K562 (cell line): ENCODE data around the gene VEGFC. TPM values are rescaled to one million over a fixed set of nuclear protein-coding genes. Genes with fewer than 3 reads are reported as not detected.

Experiments
- RFX5 ChIP-seq: IDR thresholded peaks from 2 replicates; pipeline ENCODE4 v1.6.1; 2011; ENCODE audit warnings: low read depth, mild to moderate bottlenecking, improper control_type of control experiment, low read length
- THRAP3 ChIP-seq: fragments of 450-650 bp; IDR thresholded peaks from 2 replicates; pipeline ENCODE4 v1.6.1; 2016; ENCODE audit warnings: mild to moderate bottlenecking, inconsistent platforms, borderline replicate concordance
- ZNF512 ChIP-seq: IDR thresholded peaks from 2 replicates; pipeline ENCODE4 v1.6.1; 2016; ENCODE audit warnings: missing genetic modification characterization, missing compliant biosample characterization
- polyA plus RNA-seq, 8 experiments: library from polyadenylated mRNA; depleted of rRNA in 4 of 8; stranded (reverse) in 5 of 8; unstranded in 3 of 8; fragments of >200 nt; fragmentation: Nextera tagmentation in 2 of 8; fragmentation: Illumina TruSeq in 1 of 8; extraction: Ambion mirVana in 2 of 8; extraction: Trizol in 1 of 8; gene quantifications; 2 replicates each; pipeline versions ENCODE4 v1.2.1 to v1.2.3, GENCODE V29; 2011 to 2014; ENCODE audit warnings: inconsistent platforms in 1 of 8, missing spikeins in 1 of 8
- total RNA-seq, 7 experiments: library from RNA; depleted of rRNA in 6 of 7; stranded (reverse); fragments of >200 nt in 6 of 7; fragmentation: Illumina TruSeq in 2 of 7; extraction: Trizol in 2 of 7; gene quantifications; 2 replicates each; pipeline versions ENCODE4 v1.2.1 to v1.2.3, GENCODE V29; 2011 to 2021; ENCODE audit warnings: low replicate concordance in 1 of 7
- TF ChIP-seq, protein P1 (sequence below): fragments of 450-650 bp; IDR thresholded peaks from 2 replicates; pipeline ENCODE4 v1.7.1; 2018; ENCODE audit warnings: mild to moderate bottlenecking, low read depth; ENCODE audit not compliant: partially characterized antibody
- TF ChIP-seq, protein P2 (sequence below), 2 experiments: IDR thresholded peaks; 2 replicates each; pipeline ENCODE4 v1.6.1; 2012; ENCODE audit warnings: improper control_type of control experiment in 2 of 2, low read depth in 2 of 2, low read length in 2 of 2, borderline replicate concordance in 1 of 2
- TF ChIP-seq, protein P3 (sequence below): sonication (generic); formaldehyde crosslinking; IDR thresholded peaks from 2 replicates; pipeline ENCODE4 v1.8.0; 2022; ENCODE audit warnings: mild to moderate bottlenecking, missing genetic modification reagents

The VEGFC gene
- total and polyA plus RNA-seq, 9 of the 15 experiments (the other 6 are each of a cell fraction or from before 2014, with no cell fraction given), result not detected

- TF ChIP-seq, protein P1, sequence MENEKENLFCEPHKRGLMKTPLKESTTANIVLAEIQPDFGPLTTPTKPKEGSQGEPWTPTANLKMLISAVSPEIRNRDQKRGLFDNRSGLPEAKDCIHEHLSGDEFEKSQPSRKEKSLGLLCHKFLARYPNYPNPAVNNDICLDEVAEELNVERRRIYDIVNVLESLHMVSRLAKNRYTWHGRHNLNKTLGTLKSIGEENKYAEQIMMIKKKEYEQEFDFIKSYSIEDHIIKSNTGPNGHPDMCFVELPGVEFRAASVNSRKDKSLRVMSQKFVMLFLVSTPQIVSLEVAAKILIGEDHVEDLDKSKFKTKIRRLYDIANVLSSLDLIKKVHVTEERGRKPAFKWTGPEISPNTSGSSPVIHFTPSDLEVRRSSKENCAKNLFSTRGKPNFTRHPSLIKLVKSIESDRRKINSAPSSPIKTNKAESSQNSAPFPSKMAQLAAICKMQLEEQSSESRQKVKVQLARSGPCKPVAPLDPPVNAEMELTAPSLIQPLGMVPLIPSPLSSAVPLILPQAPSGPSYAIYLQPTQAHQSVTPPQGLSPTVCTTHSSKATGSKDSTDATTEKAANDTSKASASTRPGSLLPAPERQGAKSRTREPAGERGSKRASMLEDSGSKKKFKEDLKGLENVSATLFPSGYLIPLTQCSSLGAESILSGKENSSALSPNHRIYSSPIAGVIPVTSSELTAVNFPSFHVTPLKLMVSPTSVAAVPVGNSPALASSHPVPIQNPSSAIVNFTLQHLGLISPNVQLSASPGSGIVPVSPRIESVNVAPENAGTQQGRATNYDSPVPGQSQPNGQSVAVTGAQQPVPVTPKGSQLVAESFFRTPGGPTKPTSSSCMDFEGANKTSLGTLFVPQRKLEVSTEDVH, result no peak
- TF ChIP-seq ZNF512 (tag) (no peak), THRAP3 (no peak), RFX5 (no peak)
- TF ChIP-seq, protein P2, sequence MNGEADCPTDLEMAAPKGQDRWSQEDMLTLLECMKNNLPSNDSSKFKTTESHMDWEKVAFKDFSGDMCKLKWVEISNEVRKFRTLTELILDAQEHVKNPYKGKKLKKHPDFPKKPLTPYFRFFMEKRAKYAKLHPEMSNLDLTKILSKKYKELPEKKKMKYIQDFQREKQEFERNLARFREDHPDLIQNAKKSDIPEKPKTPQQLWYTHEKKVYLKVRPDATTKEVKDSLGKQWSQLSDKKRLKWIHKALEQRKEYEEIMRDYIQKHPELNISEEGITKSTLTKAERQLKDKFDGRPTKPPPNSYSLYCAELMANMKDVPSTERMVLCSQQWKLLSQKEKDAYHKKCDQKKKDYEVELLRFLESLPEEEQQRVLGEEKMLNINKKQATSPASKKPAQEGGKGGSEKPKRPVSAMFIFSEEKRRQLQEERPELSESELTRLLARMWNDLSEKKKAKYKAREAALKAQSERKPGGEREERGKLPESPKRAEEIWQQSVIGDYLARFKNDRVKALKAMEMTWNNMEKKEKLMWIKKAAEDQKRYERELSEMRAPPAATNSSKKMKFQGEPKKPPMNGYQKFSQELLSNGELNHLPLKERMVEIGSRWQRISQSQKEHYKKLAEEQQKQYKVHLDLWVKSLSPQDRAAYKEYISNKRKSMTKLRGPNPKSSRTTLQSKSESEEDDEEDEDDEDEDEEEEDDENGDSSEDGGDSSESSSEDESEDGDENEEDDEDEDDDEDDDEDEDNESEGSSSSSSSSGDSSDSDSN (IDR thresholded peaks at IDR 0.05; ENCODE audit: borderline replicate concordance in 1 of 2, low read depth in 2 of 2, low read length in 2 of 2), result no peak
- TF ChIP-seq, protein P3, sequence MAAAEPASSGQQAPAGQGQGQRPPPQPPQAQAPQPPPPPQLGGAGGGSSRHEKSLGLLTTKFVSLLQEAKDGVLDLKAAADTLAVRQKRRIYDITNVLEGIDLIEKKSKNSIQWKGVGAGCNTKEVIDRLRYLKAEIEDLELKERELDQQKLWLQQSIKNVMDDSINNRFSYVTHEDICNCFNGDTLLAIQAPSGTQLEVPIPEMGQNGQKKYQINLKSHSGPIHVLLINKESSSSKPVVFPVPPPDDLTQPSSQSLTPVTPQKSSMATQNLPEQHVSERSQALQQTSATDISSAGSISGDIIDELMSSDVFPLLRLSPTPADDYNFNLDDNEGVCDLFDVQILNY (CRISPR knock-in tag), result no peak
Observed at GRCh38 chr4:176664964-176665363, 127.8 kb downstream of the VEGFC start (continued).
